Lung (tissue), 16 donors: ENCODE measurements around the gene PPFIA3. TPM values are rescaled to one million over a fixed set of nuclear protein-coding genes. Genes with fewer than 3 reads are reported as not detected.

Experiments
- ATAC-seq: fragments of 200-7000 bp; cut with Tn5 transposase; one replicate; pipeline ENCODE4 v1.9.1; 2020; ENCODE audit warnings: moderate number of reproducible peaks; ENCODE audit not compliant: insufficient read depth, low FRiP score
- DNase-seq, 3 donors: peaks; one replicate each; pipeline ENCODE4 v3.0.0-alpha.2; 2013 to 2017
- H3K27ac ChIP-seq, 2 donors: one replicate each; pipeline ENCODE4 v1.5.1; 2013; ENCODE audit warnings: mild to moderate bottlenecking in 2 of 2, moderate library complexity in 2 of 2, control low read depth in 1 of 2, inconsistent platforms in 1 of 2, low read depth in 1 of 2, low read length in 1 of 2
- H3K27me3 ChIP-seq, 3 donors: one replicate each; pipeline ENCODE4 v1.5.1; 2013; ENCODE audit warnings: low read length in 2 of 3; ENCODE audit not compliant: control insufficient read depth in 3 of 3, insufficient read depth in 3 of 3
- H3K36me3 ChIP-seq, 4 donors: one replicate each; pipeline ENCODE4 v1.5.1; 2013; ENCODE audit warnings: low read length in 4 of 4, mild to moderate bottlenecking in 1 of 4, moderate library complexity in 1 of 4; ENCODE audit not compliant: control insufficient read depth in 4 of 4, insufficient read depth in 4 of 4
- H3K4me1 ChIP-seq, 5 donors: one replicate each; pipeline ENCODE4 v1.5.1; 2013; ENCODE audit warnings: low read length in 5 of 5, mild to moderate bottlenecking in 2 of 5, moderate library complexity in 1 of 5; ENCODE audit not compliant: control insufficient read depth in 5 of 5, insufficient read depth in 5 of 5
- H3K4me3 ChIP-seq: one replicate; pipeline ENCODE4 v1.5.1; 2013; ENCODE audit warnings: mild to moderate bottlenecking, control low read depth, moderate library complexity
- H3K9ac ChIP-seq, 2 donors: one replicate each; pipeline ENCODE4 v1.5.1; 2013; ENCODE audit warnings: low read length in 2 of 2, control low read depth in 1 of 2; ENCODE audit not compliant: insufficient read depth in 1 of 2
- H3K9me3 ChIP-seq, 4 donors: one replicate each; pipeline ENCODE4 v1.5.1; 2013; ENCODE audit warnings: low read length in 3 of 4, mild to moderate bottlenecking in 1 of 4, moderate library complexity in 1 of 4; ENCODE audit not compliant: control insufficient read depth in 4 of 4, insufficient read depth in 3 of 4
- WGBS, 2 donors: extraction: QIAGEN DNeasy Blood & Tissue Kit; methylation state at CpG; one replicate each; pipeline ENCODE4 v1.1.7; 2013; 5-methylcytosine and 5-hydroxymethylcytosine counted together
- long read RNA-seq, 5 donors: transcript quantifications; one replicate each; lab custom pipeline, GENCODE V29; 2026
- polyA plus RNA-seq, 2 donors: library from polyadenylated mRNA; stranded (reverse); fragments of 200-250 nt; gene quantifications; one replicate each; pipeline ENCODE4 v1.2.1, GENCODE V29; 2013
- total RNA-seq, 2 donors: library from RNA; depleted of rRNA in 1 of 2; stranded (reverse); fragments of >200 nt in 1 of 2; gene quantifications; one replicate each; pipeline ENCODE4 v1.2.1, GENCODE V29; 2014 to 2021
- TF ChIP-seq, protein P1 (sequence below): IDR thresholded peaks from 2 replicates; pipeline ENCODE4 v1.5.1; 2012; ENCODE audit warnings: mild to moderate bottlenecking; ENCODE audit errors: control extremely low read depth, extremely low read depth
- donor health status: control.
- donor health status: control.
- donor health status: Bipolar disorder and iron deficiency.
- donor health status: healthy.
- donor health status: DM: yes; HTN: yes; CAD: no.

The PPFIA3 gene
- total RNA-seq (1 to 10 TPM; 3.0 to 8.4 TPM), polyA plus RNA-seq (10 to 100 TPM in 1 of 2 donors, 1 to 10 TPM in 1; 8.8 to 10.6 TPM)
- long read RNA-seq, donor 1: 0 reads
- long read RNA-seq, donor 2, partial matches to known transcripts: 0 of 1 reads
- long read RNA-seq, donor 2, other reads (novel, unspliced or antisense): 0 of 1 reads
- long read RNA-seq, donor 3, partial matches to known transcripts: 0 of 1 reads
- long read RNA-seq, donor 3, other reads (novel, unspliced or antisense): 0 of 1 reads
- long read RNA-seq, donor 4, partial matches to known transcripts: 0 of 1 reads
- long read RNA-seq, donor 4, other reads (novel, unspliced or antisense): 0 of 1 reads
- long read RNA-seq, donor 5, partial matches to known transcripts: 0 of 2 reads
- long read RNA-seq, donor 5, other reads (novel, unspliced or antisense): 0 of 2 reads

DNA sequence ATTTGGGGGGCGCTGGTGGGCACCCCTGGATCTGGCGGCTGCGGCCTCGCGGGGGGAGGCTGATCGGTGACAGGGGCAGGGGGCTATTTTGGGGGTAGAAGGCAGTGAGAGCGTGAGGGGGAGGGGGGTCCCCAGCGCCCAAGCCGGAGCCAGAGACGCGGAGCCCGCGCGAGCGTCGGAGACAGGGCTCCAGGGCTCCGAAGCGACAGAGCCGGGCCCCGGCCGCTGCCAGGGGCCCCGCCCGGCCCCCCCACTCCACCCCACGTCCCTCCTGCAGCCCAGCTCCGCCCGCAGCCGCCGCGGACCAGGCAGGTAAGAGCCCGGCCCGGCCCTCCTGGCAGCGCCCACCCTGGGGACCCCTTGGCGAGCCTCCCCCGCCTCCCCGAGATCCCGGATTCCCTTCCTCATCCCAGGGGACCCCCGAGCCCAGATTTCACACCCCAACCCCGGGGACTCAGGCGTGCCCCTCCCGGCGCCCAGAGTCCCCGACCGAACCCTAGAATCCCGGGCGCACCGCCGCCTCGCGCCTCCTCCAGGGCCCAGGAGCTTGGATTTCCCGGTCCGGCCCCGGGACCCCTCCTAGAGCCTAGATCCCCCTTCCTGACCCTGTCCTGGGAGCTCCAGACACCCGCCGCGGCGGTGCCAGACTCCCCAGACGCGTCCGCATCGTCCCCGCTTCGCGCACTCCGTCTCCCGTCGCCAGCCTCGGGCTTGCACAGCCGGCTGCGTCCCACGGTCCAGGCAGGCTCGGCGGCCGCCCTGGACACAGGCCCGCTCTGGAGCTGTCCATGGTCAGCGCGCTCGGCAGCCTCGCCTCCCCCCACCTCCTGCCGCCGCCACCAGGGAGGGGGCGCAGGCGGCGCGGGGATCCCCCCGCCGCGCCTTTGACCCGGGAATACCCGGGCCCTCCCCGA, at the start of gene PPFIA3:
PPFIA3 (plus strand) TSS at position 134 of the 914 bp plus-strand sequence. CDS start 8,330 bp downstream, outside the sequence.
- Histone ChIP-seq H3K27me3 (peaks cover 0 to 12% (median 0%) of the 10 kb centered on the region in 3 donors), H3K4me1 (peaks cover 0 to 16% (median 2%) of the 10 kb centered on the region in 5 donors), H3K4me3 (peak within 1 kb of the TSS; percentile 44), H3K9ac (peak within 1 kb of the TSS in 1 of 2 donors; percentile 77), H3K9me3 (no peaks in the 10 kb centered on the region), H3K27ac (peak within 1 kb of the TSS; percentile 94 to 98), H3K36me3 (no peaks in the 10 kb centered on the region)
- 1 to 2% methylated on average over 63 to 90 of the region's 90 CpGs for WGBS, 2 donors
- DNase-seq (peak; percentile 56 to 77 (median 75)), ATAC-seq (peak; percentile 19)
- TF ChIP-seq, protein P1, sequence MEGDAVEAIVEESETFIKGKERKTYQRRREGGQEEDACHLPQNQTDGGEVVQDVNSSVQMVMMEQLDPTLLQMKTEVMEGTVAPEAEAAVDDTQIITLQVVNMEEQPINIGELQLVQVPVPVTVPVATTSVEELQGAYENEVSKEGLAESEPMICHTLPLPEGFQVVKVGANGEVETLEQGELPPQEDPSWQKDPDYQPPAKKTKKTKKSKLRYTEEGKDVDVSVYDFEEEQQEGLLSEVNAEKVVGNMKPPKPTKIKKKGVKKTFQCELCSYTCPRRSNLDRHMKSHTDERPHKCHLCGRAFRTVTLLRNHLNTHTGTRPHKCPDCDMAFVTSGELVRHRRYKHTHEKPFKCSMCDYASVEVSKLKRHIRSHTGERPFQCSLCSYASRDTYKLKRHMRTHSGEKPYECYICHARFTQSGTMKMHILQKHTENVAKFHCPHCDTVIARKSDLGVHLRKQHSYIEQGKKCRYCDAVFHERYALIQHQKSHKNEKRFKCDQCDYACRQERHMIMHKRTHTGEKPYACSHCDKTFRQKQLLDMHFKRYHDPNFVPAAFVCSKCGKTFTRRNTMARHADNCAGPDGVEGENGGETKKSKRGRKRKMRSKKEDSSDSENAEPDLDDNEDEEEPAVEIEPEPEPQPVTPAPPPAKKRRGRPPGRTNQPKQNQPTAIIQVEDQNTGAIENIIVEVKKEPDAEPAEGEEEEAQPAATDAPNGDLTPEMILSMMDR: no peak

DNA sequence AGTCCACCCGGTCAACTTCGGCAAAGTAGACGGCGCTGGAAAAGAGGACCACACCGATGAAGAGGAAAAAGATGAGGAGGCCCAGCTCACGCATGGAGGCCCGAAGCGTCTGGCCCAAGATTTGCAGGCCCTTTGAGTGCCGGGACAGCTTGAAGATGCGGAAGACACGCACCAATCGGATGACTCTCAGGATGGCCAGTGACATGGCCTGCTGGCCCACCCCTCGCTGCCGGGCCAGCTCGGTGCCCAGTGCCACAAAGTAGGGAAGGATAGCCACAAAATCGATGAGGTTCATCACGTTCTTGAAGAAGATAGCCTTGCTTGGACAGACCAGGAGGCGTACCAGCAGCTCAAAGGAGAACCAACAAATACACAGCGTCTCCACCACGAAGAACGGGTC, 48.9 kb upstream of the PPFIA3 start:
- Histone ChIP-seq H3K9ac (no peak overlapping the region), H3K4me1 (peaks cover 0 to 4% (median 0%) of the 10 kb centered on the region in 5 donors), H3K9me3 (peaks cover 0 to 8% (median 0%) of the 10 kb centered on the region in 4 donors), H3K4me3 (no peak overlapping the region), H3K27ac (no peak overlapping the region), H3K36me3 (no peaks in the 10 kb centered on the region), H3K27me3 (peaks cover 0 to 50% (median 30%) of the 10 kb centered on the region in 3 donors)
- ATAC-seq: no peak
- TF ChIP-seq, protein P1: no peak
- DNase-seq: no peak
- 96 to 97% methylated on average over 21 of the region's 21 CpGs for WGBS, 2 donors

DNA sequence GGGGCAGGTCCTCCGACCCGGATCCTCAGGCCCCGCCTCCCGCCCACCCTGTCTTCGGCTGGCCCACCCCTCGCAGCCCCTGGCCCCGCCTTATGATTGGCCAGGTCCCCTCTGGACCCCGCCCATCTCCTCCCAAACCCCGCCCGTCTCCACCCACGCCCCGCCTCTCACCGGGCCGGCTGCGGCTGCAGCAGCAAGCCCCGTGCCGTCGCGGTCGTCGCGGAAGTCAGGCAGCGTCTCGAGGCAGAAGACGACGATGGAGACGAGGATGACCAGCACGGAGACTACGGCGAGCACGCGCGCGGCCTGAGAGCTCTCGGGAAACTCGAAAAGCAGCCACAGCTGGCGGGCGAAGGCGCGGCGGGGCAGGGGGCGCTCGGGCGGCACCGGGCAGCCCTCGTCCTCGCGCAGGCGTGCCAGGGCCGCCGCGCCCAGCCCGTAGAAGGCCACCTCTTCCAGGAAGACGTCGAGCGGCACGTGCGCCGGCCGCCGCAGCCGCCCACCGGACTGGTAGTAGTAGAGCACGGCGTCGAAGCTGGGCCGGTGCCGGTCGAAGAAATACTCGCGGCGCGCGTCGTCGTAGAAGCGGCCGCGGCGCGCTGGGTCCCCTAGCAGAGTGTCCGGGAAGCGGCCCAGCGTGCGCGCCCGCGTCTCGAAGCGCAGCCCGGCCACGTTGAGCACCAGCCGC, 47.3 kb upstream of the PPFIA3 start:
- DNase-seq (no peak), ATAC-seq (no peak)
- TF ChIP-seq, protein P1: no peak
- H3K4me1 ChIP-seq: peaks cover 0 to 4% (median 0%) of the 10 kb centered on the region in 5 donors
- no peaks in the 10 kb centered on the region for H3K36me3 ChIP-seq
- no peak overlapping the region for H3K4me3 ChIP-seq
- peaks cover 0 to 8% (median 0%) of the 10 kb centered on the region in 4 donors for H3K9me3 ChIP-seq
- H3K27me3 ChIP-seq: peaks cover 0 to 42% (median 26%) of the 10 kb centered on the region in 3 donors
- 5 to 7% methylated on average over 57 to 93 of the region's 93 CpGs for WGBS, 2 donors
- no peak overlapping the region for H3K27ac ChIP-seq
- no peak overlapping the region for H3K9ac ChIP-seq
